GM19240 (cell line): ENCODE results near the gene CWC27.
"Not testable (repeated sequence)": the region's sequence is repeated elsewhere in the genome, so short reads cannot be mapped to it uniquely, and the experiment has no call there.

Experiments used
- DNase-seq: peaks from one replicate; pipeline ENCODE4 v3.0.0; 2011; ENCODE audit warnings: low spot score; ENCODE audit not compliant: insufficient read length

CWC27 gene

DNA sequence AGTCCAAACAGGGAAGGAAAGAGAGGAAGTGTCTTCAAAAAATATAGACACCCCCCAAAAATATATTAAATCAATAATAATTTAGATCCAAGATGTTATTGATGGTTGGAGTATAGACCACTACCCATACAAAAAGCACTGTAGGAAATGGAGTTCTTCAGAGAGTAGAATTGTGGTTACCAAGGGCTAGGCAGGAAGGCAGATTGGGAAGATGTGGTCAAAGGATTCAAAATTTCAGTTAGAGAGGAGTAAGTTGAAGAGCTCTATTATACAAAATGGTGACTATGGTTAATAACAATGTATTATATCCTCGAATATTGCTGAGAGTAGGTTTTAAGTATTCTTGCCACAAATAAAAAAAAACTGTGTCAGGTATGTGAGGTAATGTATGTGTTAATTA lies 149.4 kb downstream of the CWC27 start:
- DNase-seq: no peak

DNA sequence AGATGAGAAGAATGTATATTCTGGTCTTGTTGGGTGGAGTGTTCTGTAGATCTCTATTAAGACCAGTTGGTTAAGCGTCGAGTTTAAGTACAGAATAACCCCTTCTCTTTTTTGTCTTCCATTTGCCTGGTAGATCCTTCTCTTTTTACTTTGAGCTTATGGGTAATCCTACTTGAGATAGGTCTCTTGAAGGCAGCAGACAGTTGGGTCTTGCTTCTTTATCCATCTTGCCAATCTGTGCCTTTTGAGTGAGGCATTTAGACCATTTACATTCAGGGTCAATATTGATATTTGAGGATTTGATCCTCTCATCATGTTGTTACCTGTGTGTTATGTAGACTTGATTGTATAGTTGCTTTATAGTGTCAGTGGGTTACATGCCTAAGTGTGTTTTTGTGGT lies 152.7 kb downstream of the CWC27 start:
- DNase-seq: no peak

DNA sequence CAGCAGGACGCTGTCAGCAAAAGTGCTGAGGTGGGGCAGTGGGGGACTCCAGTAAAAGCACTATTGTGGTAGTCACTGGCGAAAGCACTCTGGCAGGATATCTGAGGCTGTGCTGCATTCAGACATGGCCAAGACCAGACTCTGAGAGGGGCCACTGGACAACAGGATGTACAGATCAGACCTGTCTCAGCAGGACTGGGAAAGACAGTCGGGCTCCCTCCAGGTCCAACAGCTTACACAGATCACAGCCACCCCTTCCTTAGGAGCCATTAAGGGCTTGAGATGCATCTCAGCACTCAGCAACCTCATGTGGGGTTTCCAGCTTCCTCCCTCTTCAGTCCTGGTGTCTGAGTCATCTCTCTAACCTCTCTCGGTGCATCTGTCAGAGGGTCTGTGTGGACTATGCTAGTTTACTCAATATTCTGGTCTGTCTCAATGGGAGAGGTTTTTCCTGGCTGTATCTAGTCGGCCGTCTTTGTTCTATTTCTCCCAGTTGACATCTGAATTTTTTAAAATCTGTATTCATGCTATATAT lies 154.5 kb downstream of the CWC27 start:
- no peak for DNase-seq

DNA sequence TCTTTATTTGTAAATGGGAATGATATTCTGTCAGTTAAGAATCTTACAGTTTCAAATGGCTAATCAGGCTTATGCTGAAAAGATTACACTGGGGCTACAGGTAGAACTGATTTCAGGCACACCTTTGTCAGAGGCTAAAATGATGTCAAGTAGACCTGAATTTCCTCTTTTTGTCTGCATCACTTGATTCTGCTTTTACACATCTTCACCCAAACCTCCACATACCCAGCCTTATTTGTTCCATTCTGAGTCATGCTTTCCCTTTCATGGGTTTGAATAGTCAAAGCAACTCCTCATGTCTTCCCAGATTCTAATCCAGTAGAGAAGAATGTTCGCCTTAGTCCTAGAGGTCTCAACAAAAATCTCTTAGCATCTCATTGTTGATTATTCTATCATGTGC lies 156.4 kb downstream of the CWC27 start:
- DNase-seq: no peak

DNA sequence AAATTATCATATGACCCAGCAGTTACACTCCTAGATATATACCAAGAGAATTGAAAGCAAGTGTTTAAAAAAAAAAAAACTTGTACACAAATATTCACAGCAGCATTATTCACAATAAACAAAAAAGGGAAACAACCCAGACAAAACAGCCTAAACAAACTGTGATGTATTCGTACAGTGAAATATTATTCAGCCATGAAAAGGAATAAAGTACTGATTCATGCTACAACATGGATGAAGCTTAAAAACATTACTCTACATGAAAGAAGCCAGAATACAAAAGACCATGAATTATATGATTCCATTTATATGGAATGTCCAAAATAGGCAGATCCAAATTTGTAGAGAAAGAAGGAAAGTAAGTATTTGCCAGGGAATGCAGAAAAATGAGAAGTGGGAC lies 161.1 kb downstream of the CWC27 start:
- DNase-seq: no peak

DNA sequence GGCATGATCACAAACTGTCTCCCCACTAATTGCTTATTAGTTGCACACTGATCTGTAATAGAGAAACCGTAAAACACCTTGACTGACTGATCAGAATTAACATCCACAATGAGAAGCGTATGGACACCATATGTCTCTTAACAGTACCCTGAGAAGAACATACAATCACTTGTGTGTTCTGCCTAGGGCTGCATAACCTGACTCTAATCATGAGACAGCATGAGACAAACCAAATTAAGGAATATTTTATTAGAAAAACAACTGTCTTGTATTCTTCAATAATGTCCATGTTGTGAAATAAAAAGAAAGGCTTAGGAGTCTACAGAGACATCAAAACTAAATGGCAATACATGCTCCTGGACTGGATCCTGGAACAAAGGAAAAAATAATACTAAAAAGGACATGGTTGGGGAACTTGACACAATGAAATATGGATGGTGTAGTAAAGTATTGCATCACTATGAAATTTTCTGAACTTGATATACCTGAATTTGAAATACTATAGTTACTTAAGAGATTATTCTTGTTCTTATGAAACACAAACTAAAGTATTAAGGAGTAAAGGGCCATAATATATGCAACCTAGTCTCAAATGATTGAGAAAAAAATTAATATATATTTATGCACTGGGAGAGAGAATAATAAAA lies 162.1 kb downstream of the CWC27 start:
- no peak for DNase-seq

DNA sequence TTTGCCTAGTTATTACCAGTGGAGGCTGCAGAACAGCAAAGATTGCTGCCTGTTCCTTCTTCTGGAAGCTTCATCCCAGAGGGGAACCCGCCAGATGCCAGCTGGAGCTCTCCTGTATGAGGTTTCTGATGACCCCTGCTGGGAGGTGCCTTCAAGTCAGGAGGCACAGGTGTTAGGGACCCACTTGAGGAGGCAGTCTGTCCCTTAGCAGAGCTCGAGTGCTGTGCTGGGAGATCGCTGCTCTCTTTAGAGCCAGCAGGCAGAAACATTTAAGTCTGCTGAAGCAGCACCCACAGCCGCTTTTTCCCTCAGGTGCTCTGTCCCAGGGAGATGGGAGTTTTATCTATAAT lies 170.7 kb downstream of the CWC27 start:
- not testable (repeated sequence) for DNase-seq

DNA sequence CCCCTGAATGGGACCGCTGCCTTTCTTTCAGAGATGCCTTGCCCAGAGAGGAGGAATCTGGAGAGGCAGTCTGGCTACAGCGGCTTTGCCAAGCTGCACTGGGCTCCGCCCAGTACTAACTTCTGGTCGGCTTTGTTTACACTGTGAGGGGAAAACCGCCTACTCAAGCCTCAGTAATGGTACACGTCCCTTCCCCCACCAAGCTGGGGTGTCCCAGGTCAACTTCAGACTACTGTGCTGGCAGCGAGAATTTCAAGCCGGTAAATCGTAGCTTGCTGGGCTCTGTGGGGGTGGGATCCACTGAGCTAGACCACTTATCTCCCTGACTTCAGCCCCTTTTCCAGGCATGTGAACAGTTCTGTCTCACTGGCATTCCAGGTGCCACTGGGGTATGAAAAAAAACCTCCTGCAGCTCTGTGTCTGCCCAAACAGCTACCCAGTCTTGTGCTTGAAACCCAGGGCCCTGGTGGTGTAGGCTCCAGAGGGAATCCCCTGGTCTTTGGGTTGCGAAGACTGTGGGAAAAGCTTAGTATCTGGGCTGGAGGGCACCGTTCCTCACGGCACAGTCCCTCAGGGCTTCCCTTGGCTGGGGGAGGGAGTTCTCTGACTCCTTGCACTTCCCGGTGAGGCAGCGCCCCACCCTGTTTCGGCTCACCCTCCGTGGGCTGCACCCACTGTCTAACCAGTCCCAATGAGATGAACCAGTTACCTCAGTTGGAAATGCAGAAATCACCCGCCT lies 171.2 kb downstream of the CWC27 start:
- no peak for DNase-seq

DNA sequence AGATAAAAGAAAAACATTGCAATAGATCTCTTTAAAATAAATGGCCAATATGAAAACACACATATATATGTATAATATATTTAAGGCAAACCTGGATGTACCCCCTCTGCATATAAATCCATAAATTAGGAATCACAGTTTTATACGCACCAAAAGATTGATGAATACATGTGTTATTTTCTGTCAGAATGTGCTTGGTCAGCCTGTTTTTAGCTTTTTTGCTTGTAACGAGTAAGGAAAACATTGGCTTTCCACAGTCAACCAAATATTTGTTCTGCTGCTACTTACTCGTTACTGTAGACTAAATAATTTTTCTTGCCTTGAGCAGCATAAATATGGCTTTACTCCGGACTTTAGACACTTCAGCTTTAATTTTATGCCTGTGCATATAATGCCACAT lies 173.7 kb downstream of the CWC27 start:
- DNase-seq: no peak

DNA sequence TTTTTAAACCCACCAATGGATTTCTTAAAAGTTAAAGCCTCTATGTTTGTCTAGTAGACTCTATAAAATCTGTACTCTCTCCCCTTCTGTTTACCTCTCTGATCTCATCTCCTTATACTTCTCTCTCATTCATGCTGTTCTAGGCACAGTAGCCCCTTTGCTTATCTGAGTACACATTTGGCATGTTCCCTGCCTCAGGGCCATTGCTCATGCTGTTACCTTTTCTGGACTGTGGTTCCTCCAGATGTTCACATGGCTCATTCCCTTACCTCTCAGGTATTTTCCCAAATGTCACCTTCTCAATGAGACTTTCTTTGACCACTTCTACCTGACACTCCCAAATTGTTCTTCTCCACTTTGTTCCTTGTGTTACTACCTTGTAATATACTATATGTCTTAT lies 176.1 kb downstream of the CWC27 start:
- DNase-seq: no peak

DNA sequence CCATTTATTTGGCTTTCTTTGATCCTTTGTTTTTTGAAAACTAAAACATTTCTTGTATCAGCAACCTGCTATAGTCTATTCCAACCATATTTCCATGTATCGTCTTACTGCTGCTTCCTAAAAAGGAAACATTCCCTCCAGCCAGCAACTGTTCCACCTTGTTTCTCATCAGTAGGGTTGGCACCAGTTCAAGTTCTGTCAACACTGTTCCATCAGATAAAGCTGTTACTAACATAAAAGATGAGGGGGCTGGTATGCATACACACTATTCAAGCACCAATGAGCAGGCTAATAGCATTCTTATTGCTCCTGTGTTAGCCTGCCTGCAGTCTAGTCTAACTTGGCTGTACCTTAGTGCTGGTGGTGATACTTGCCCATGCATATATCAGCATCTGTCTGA lies 178.3 kb downstream of the CWC27 start:
- no peak for DNase-seq

DNA sequence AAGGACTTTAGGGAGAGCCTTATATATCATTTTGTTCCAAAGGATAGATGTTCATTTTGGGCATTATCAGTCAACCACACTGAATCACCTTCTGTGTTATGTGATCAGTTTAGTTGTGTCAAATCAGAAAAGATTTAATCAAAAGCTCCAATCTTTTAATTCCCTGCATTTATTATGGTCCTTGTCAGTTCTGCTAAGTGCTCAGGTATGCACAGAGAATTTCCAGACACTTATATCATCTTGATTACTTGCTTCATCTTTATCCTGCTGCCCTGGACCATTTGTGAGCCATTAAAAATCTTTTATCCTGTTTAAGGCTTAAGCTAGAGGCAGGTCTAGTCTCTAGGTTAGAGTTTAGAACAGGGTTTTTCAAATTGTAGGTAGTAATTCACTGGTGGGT lies 179.1 kb downstream of the CWC27 start:
- no peak for DNase-seq

DNA sequence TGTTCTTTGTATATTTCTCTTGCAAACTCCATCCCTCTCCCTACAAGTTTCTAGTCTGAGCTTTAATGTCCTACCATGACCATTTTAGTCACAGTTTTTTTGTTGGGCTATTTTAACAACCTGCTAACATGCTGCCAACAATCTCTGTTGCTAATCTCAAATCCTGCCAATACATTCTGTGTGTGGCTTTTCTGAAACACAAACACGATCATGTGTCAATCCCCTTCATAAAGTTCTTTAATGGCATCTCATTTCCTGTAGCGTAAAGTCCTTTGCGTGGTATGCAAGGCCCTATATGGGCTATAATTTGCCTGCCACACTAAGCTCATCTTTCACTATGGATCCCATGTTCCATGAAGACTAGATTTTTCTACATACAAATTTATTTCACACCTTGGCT lies 180.6 kb downstream of the CWC27 start:
- DNase-seq: no peak

DNA sequence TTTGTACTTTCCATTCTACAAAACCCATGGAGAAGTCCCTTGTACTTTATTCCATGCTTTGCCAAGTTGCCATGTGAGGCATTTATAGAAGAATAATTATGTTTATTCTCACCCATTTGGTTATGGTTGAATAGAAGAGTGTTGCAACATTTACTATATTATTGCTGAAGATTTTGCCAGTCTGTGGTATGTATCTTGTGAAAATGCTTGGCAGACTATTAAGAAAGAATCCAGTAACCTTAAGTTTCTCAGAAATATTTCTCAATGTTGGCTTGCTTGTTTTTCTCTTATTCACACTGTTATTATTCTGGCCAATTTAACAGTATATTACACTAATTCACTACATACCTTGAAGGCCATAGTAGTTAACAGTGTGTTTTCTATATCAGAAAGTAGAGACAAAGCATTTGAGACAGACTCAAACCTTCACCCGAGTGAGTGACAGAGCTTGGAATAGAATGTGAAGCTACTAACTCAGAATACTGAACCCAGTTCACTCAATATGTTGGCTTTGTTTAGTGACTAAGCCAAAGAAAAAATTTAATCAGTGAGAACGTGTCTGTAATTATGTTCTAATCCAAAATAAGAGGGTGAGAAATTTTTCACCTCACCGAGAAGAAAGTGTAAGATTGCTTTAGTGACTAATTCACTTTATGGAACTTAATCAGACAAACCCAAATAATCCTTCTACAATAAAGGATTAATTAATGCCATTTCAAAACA lies 184.4 kb downstream of the CWC27 start:
- DNase-seq: no peak

DNA sequence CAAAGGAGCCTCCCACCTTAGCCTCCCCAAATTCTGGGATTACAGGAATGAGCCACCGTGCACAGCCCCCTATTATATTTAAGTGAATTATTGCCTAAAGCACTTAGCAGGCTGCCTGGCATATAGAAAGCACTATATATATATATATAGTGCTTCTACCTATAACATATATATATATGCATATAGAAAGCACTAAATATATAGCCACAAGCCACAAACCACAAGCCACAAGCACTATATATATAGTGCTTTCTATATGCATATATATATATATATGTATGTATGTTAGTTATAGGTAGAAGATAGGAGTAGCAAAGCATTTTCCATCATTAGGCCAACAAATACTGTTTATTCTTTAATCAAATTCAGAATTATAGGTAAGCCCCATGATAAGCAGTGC lies 185.8 kb downstream of the CWC27 start:
- no peak for DNase-seq

DNA sequence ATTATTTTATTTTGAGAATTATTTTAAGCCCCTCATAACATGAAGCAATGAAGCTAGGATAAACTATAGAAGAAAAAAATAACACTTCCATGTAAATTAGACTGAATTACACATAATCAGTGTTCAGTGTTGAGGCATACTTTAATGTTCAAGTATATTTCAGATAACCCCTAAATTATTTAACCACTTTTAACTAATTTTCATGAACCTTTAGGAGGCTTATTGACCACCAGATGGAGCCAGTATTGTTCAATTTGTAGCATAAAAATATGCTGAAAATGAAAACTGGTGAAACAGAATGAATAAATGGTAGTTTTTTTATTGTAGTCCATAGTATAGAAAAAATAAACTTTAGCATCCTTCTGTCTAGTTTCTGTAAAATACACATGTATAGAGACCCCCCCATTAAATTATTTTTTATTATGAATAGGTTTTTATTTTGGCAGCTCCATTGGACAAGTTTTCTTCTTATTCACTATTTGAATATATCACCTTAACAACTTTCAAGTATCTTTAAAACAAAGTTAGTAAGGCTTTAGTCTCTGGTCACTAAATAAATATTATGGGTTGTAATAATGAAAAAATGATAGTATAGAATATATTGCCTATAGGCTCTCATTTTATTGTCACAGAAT lies 190.1 kb downstream of the CWC27 start:
- no peak for DNase-seq

DNA sequence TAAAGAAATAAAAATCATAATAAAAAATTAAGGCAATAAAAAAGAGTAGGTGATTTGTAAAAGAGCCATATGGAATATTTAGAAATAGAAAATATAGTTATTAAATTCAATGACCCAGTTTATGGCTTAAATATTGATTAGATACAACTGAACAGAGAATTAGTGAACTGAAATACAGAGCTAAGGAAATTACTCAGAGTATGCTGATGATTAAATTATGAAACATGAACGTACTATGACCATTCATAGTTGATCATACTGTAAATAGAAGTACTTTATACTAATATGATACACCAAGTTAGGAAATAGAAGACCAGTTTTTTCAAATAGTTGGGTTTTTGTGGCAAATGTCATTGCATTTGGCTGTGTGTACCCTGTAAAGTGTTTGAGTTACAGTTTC lies 194.5 kb downstream of the CWC27 start:
- no peak for DNase-seq

DNA sequence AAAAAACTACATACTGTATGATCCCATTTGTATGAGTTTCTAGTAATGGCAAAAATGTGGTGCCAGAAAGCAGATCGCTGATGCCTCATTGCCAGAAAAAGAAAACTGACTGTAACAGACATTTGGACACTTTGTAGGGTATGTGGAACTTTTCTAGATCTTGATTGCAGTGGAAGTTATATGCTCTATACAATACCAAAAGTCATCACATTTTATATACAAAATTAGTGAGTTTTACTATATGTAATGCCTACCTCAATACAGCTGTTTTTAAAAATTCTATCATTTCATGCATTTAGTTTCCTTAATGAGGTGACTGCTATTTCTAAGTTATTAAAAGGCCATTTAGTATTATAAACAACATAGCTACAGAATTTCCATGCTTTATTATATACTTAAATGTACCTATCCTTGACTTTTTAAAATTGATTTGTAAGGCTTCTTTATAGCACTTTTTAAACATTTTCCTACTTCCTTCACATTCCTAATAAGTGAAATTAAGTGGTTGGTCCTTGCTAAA lies 199.9 kb downstream of the CWC27 start:
- DNase-seq: no peak

DNA sequence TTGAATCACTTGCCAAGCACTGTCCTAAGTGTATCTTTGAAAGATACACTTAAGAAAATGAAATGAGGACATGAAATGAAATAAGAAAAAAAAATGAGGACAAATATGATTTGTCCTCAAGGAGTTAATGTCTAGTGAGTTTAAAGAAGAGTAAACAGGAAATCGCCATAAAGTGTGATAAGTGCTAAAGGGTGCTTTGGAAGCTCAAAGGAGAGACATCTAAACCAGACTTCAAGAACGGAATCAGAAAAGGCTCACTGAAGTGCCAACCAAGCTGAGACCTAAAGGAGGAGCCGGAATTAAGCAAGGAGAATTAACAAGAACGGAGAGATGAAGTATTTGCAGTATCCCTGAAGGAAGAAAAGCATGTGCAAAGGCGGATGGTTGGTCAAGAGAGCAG lies 200.8 kb downstream of the CWC27 start:
- DNase-seq: no peak

DNA sequence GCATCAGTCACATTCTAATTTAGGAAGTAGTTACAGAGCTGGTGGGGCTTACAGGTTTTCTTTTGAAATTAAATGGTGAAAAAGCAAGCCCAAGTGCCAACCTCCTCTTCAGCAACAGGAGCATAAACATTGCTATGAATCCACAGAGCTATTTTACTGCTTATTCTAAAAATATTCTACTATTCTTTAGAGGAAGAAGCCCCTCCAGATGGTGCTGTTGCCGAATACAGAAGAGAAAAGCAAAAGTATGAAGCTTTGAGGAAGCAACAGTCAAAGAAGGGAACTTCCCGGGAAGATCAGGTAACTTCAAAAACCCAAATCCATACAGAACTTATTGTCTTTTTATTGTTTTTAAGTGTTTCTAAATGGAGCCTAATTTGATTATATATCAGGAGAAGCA lies 202.8 kb downstream of the CWC27 start:
- DNase-seq: no peak

DNA sequence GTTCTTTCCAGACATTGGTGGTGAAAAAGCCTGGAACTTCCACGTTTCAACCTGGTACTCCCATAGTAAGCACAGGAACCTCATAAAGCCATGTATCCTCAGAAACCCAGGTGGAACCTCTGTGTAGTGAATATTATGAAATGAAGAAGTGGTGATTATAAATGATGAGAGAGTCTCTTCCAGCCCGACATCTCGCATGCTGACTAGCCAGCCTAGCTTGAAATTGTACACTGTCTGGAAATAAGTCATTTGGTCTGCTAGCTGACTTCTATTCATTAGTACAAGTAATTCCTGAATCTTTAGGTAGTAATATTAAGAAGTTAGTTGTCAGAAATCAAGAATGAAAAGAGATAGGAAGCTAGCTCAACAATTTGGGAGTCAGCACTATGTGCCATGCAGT lies 203.3 kb downstream of the CWC27 start:
- DNase-seq: no peak

DNA sequence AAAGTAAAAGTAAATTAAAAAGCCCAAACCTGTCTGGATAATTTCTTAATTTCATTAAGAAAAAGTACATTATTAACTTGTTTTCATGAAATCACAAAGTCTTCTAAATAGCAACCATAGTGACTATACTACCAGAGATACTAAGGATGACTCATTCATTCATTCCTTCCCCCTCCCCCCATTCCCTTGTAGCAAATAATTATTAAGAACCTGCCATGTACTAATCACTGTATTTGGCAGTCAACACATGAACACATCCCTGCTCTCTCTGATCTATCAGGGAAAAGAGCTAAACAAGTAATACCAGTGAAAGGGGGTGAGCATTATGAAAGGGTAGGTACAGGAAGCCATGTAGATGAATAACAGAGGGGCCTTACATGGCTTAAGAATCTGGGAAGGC lies 203.9 kb downstream of the CWC27 start:
- DNase-seq: no peak
